Thyroid gland (tissue), 4 donors: ENCODE data around the gene STIM2.

ENCODE experiments used
- CTCF ChIP-seq, 6 experiments: fragments of 200-600 bp in 3 of 6; fragments of 450-650 bp in 3 of 6; sonication (generic) in 3 of 6; IDR thresholded peaks; one replicate each; pipeline ENCODE4 v1.5.1; 2016 to 2019; ENCODE audit warnings: antibody characterized with exemption in 6 of 6, mild to moderate bottlenecking in 2 of 6, inconsistent platforms in 1 of 6, moderate library complexity in 1 of 6
- POLR2A ChIP-seq, 2 donors: fragments of 450-650 bp; IDR thresholded peaks; one replicate each; pipeline ENCODE4 v1.6.1; 2017; ENCODE audit warnings: antibody characterized with exemption in 2 of 2, mild to moderate bottlenecking in 2 of 2, moderate library complexity in 1 of 2

- no peak for TF ChIP-seq CTCF (IDR thresholded peaks at IDR 0.05)
- no peak for TF ChIP-seq POLR2A (IDR thresholded peaks at IDR 0.05)
Measured at GRCh38 chr4:26942871-26943270, 82.2 kb downstream of the STIM2 start.
